Heart left ventricle (tissue), 13 donors: ENCODE measurements around the gene TBXA2R.

Experiments used
- CTCF ChIP-seq, 12 donors: fragments of 200-600 bp; sonication (generic) in 4 of 12; IDR thresholded peaks; one replicate each; pipeline versions ENCODE4 v1.5.0 to v1.8.0; 2018 to 2022; ENCODE audit warnings: antibody characterized with exemption in 12 of 12, mild to moderate bottlenecking in 5 of 12
- POLR2A ChIP-seq, 2 donors: fragments of 450-650 bp; IDR thresholded peaks; one replicate each; pipeline ENCODE4 v1.6.1; 2017; ENCODE audit warnings: antibody characterized with exemption in 2 of 2, mild to moderate bottlenecking in 2 of 2, moderate library complexity in 2 of 2
- donor health status: ischemic (EF 13 %, LVEDD 7.1; RV severe dilation, severe dysfunction).
- donor health status: DM: no; HTN: yes; CAD: no.
- donor health status: DM: no; HTN: no; CAD: no.
- donor health status: ischemic (EF 25% LVEDD 6.9; RV normal size, moderate dysfunction).
- donor health status: ischemic (EF 25% LVEDD 5.7; RV mildly dilated, moderate dysfunction).
- donor health status: ischemic (EF 35%, LVEDD 5.7; RV mildly dilated, moderate dysfunction).
- donor health status: nonischemic (EF 11% LVEDD 7.7; RV severe dilation, severe dysfunction).
- donor health status: DM: yes; HTN: yes; CAD: no.
- donor health status: PGD.
- donor health status: ischemic (EF 29% LVEDD 5.4; RV normal size, mild dysfunction).
- donor health status: nonischemic (EF 23%, LVEDD 6.1; RV moderate dilation, normal function).

DNA sequence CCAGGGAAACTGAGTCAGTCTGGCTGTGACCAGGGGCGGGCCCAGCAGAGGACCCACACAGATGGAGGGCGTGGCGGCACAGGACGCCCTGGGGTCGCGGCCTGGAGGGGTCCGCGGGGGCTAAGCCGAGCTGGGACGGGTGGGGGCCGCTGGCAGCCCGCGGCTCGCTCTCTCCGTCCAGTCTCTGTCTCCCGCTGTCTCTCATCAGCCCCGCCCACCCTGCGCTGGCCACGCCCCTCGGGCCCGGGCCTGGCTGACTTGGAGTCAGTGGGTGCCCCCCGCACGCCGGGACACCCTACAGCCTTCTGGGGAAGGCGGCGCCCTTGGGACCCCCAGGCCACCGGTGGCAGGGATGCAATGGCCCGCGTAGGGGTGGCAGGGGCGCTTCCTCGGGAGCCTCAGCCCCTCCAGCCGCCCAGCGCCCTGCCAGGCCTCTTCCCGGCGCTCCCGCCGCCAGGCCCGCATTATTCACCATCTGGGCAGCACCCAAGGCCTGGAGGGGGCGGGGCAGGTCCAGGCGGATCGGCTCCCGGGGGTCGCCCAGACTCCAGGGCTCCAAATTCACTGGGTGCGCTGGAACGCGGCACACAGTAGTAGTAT lies at the start of gene TBXA2R:
- no peak for TF ChIP-seq CTCF (IDR thresholded peaks at IDR 0.05)
- TF ChIP-seq POLR2A (IDR thresholded peaks at IDR 0.05): peak in 1 of 2 donors; percentile 30
